Inferior parietal cortex (tissue), 1 donor: Measurements from ENCODE around the gene AK8.

Source experiments
- DNase-seq: peaks from one replicate; pipeline ENCODE4 v3.0.0-alpha.2; 2016; ENCODE audit errors: extremely low spot score

Gene AK8

DNA sequence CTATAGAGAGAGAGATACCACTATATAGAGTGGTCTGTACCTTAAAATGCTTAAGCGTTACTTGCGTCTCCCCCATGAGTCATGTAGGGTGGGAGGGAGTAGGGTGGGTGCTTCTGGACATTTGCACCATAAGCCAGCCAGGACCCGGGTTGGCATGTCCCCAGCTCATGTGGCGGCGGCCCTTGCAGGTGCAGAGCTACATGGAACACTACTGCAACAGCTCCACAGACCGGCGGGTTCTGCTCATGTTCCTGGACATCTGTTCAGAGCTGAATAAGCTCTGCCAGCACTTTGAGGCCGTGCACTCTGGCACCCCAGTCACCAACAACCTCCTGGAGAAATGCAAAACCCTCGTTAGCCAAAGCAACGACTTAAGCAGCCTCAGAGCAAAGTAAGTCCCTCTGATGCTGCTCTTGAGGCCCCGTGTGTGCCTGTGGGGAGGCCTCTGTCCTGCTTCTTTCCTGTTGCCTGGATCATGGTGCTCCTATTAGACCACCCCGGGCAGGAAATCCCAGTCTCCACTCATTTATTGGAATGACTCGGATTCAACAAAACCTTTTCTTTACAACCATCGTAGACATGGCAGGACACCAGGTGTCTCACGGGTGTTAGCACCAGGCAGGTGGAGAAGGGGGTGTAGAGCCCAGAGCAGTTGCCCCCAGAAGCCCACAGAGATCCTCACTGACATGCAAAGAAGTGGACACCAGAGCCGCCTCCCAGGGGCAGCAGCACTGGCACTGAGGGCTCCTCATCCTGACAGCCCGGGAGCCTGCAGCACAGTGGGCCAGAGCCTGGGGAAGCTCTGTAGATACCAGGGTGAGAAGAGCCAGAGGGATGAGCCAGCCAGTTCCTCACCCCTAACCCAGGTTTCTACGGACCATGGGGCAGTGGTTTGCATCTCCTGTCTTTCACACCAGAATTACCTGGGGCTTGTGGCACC, 9.4 kb upstream of the AK8 start:
- no peak for DNase-seq

- DNase-seq, result no peak
These were observed 8.2 kb upstream of the AK8 start for GRCh38 chr9:132886334-132886725.

- no peak for DNase-seq
These were observed 7.7 kb upstream of the AK8 start for GRCh38 chr9:132885720-132886333.

DNA sequence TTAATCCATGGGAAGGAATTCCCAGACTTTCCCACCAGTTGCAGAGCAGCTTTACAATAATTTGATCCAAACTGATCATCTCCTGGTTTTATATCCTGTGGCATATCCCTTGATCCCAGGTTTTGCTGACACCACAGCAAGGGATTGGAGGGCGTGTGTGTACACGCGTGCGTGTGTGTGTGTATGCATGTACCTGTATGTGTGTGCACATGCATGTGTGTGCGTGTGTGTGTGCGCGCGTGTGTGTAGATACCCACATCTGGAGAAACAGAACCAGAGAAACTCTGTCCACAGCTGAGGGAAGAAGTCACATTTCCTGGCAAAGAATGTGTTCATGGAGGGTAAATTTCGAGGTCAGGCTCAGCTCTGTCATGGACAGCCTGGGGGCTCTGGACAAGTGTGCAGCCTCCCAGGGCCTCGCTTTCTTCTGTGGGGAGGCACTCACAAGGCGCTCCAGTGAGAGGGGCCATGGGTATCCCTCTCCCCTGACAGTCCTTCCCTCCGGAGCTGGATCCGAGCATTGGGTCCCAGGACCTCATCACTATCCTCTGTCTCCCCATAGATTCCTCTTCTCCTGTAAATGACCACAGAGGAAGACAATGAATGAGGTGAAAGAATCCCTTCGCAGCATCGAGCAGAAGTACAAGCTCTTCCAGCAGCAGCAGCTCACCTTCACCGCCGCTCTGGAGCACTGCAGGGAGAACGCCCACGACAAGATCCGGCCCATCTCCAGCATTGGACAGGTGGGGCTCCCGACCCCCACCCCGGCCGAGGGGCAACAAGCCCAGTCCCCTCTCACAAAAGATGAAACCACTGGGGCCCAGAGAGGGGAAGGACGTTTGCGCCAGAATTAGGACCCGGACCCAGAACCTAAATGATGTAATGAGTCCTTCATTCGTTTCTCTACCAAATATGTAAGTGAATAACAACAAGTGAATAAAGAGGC, 5.5 kb upstream of the AK8 start:
- no peak for DNase-seq

DNA sequence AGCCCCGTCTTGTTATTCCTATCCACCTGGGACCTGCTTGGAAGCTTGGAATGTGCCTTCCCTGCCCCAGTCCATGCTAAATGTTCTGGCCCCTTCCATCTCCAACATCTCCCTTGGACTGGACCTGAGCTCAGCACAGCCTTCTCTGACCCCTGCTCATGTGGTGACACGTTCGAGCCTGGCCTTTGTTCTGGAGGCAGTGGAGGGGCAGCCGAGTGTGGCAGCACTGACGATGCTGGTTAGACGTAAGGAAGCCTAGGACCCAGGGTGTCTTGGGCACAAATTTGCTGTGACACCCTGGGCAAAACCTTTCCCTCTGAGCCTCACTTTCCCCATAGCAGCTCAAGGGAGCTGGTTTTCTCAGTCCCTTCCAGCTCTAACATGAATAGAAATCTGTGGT, 4.5 kb upstream of the AK8 start:
- DNase-seq, result no peak

DNA sequence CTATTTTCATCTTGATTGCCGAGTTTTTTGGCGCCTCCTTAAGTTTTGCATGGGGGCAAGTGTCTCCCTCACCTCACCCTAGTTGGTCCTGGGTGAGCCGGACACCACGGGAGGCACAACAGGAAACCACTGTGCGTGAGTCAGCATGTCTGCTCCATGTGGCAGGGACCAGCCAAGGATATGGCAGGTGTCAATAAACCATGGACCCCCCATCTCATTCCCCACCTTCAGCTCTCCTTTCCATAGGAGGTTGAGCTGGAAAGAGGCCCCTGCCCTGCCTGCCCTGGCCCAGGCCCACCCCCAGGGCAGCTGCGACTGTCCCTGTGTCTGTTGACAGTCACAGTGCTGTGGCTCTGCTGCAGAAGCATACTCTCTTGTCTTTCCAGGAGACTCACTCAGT, 3.7 kb upstream of the AK8 start:
- no peak for DNase-seq

GRCh38 chr9:132880324-132880661, 2.2 kb upstream of the AK8 start:
- DNase-seq, result no peak

GRCh38 chr9:132879457-132880323, 1.6 kb upstream of the AK8 start:
- no peak for DNase-seq

GRCh38 chr9:132878695-132879456, 792 bp upstream of the AK8 start, which contains the start of gene SPACA9:
SPACA9 (plus strand) TSS chr9:132878898; CDS start chr9:132883948, 5,050 bp downstream.
- no peak for DNase-seq

GRCh38 chr9:132877458-132877823, 643 bp downstream of the AK8 start:
- no peak for DNase-seq

- no peak for DNase-seq
These were observed 1.2 kb downstream of the AK8 start for GRCh38 chr9:132876849-132877248.

DNA sequence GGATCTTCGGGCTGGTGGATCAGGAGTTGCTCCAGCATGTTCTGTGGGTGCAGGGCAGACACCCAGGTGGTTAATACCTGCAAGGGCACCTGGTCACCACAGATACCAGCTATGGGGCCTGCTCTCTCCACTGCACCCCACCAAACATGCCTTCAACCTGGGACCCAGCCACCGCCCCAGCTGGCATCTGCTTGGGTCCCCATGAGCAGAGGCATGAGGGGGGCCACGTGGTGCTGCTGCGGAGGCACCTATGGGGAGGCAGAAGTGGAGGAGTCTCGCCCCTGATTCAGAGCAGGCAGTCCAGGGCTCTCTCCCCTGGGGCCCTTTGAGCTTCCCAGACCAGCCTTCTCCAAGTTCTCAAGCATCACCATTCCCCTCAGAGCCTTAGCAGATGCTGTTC, 2.9 kb downstream of the AK8 start:
- DNase-seq, result no peak

DNA sequence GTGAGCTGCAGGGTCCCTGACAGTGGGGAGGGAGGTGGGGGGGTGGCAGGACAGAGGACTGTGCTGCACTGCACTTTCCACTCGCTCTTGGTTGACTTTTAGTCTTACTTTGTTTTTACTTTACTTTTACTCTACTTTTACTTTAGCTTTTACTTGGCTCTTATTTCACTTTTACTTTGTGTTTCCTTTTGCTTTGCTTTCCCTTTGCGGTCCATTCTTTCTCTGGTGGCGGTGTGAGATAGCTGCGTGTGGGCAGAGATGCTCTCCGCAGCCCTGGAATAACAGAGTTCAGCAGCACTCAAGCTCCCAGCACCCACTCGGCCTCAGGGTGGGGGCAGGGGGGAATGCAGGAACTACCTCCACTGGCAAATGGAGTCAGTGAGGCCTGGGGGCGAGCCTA, 4.7 kb downstream of the AK8 start:
- no peak for DNase-seq

GRCh38 chr9:132869266-132869665, 8.8 kb downstream of the AK8 start:
- no peak for DNase-seq

DNA sequence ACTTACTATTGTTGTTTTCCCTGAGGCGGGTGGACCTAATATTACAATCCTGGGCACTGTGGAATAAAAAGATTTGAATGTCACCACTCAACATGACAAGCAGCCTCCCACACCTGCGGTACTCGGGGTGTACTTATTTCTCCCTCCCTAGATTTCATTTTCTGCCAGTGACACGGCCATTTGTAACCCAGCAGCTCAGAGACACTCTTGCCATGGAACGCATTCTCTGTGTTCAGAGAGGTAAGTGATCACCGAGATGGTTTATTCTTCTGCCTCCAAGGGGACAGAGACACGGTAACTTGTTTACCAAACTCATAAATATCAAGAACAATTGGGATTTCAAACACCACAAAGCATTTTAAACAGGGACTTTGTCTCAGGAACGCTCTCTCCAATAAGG, 11.2 kb downstream of the AK8 start:
- DNase-seq, result no peak

GRCh38 chr9:132864691-132865090, 13.4 kb downstream of the AK8 start:
- DNase-seq, result no peak

DNA sequence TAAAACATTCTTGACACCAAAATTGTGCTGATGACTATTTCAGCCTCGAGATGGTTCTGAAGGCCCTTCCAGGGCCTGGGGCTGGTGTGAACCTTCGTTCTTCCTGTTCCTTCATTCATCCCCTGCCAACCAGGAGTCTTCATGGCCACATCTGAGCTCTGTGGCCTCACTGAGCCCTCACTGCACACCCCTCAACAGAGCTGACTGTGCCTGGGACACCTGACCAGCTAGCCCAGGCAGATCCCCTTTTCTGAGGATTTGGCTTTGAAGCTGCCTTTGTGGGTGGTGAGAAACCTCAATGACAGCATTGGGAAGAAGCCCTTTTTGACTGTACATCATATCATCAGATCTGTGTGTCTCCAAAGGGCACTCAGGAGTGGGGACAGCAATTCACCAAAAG, 13.8 kb downstream of the AK8 start:
- DNase-seq, result no peak

DNA sequence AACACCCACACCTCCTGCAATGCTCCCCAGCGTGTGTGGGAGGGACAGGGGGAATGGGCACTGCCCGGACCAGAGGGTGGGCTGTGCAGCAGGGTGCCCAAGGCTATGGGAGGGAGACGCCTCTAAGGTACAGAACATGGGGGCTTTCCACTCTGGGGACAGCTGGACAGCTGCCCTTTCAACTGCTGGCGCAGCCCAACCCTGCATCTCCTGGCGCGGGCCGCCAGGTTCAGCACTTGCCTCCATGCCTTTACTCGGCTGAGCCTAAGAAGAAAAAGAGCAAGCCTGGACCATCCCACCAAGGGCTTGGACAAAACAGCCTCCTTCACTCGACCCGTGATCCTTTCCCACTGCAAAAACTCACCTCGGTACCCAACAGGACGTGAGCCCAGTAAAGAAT, 15.0 kb downstream of the AK8 start:
- no peak for DNase-seq

GRCh38 chr9:132862533-132862932, 15.6 kb downstream of the AK8 start:
- DNase-seq, result no peak

- DNase-seq, result no peak
These were observed 16.4 kb downstream of the AK8 start for GRCh38 chr9:132861666-132862065.

- no peak for DNase-seq
These were observed 19.3 kb downstream of the AK8 start for GRCh38 chr9:132858751-132859150.
